Nucleus accumbens (tissue), 56 donors: ENCODE data around the gene SCGB2A2.

Experiments
- DNase-seq, 56 donors: peaks; one replicate each; lab custom pipeline; 2025; lab: John Stamatoyannopoulos, UW

SCGB2A2 gene

GRCh38 chr11:62298975-62299374 is 29.0 kb downstream of the SCGB2A2 start, which contains the start of gene SCGB1D4:
Gene SCGB1D4 (minus strand): TSS chr11:62299075. CDS start chr11:62299010, 65 bp downstream.
- no peak for DNase-seq

- no peak for DNase-seq
Measured at GRCh38 chr11:62306227-62306626, 36.3 kb downstream of the SCGB2A2 start.

- no peak for DNase-seq
Measured at GRCh38 chr11:62307950-62308349, 38.0 kb downstream of the SCGB2A2 start.

GRCh38 chr11:62309991-62310390 is 40.0 kb downstream of the SCGB2A2 start:
- no peak for DNase-seq

- DNase-seq = no peak
Measured at GRCh38 chr11:62315431-62315830, 45.5 kb downstream of the SCGB2A2 start.

- DNase-seq = no peak
Measured at GRCh38 chr11:62322524-62322923, 52.6 kb downstream of the SCGB2A2 start.
